Left lung (tissue), 10 donors: Measurements from ENCODE around the gene GGT1. TPM values are rescaled to one million over a fixed set of nuclear protein-coding genes. Genes with fewer than 3 reads are reported as not detected.
A peak's percentile ranks its signal among the peaks of the same experiment; 100 is the strongest.
"Not testable (repeated sequence)": the region's sequence is repeated elsewhere in the genome, so short reads cannot be mapped to it uniquely, and the experiment has no call there.

Experiments used
- ATAC-seq: fragments of 200-7000 bp; cut with Tn5 transposase; one replicate; pipeline ENCODE4 v1.9.1; 2020; ENCODE audit warnings: moderate library complexity
- DNase-seq, 4 donors: peaks; one replicate each; pipeline ENCODE4 v3.0.0-alpha.2; 2013 to 2020
- H3K27ac ChIP-seq, 2 donors: fragments of 200-600 bp; sonication (generic) in 1 of 2; one replicate each; pipeline versions ENCODE4 v1.5.0 to v1.8.0; 2020 to 2021
- H3K27me3 ChIP-seq, 2 donors: fragments of 200-600 bp; sonication (generic) in 1 of 2; one replicate each; pipeline versions ENCODE4 v1.5.0 to v1.8.0; 2020 to 2021
- H3K36me3 ChIP-seq, 2 donors: fragments of 200-600 bp; sonication (generic) in 1 of 2; one replicate each; pipeline versions ENCODE4 v1.5.0 to v1.8.0; 2020 to 2021
- H3K4me1 ChIP-seq, 2 donors: fragments of 200-600 bp; one replicate each; pipeline ENCODE4 v1.8.0; 2021
- H3K4me3 ChIP-seq, 2 donors: fragments of 200-600 bp; sonication (generic) in 1 of 2; one replicate each; pipeline versions ENCODE4 v1.5.0 to v1.8.0; 2020 to 2021; ENCODE audit warnings: mild to moderate bottlenecking in 1 of 2
- H3K9me3 ChIP-seq, 2 donors: fragments of 200-600 bp; sonication (generic) in 1 of 2; one replicate each; pipeline versions ENCODE4 v1.5.0 to v1.8.0; 2020 to 2021
- CTCF ChIP-seq, 2 donors: fragments of 200-600 bp; sonication (generic) in 1 of 2; IDR thresholded peaks; one replicate each; pipeline versions ENCODE4 v1.5.0 to v1.8.0; 2021; ENCODE audit warnings: antibody characterized with exemption in 2 of 2
- intact Hi-C, 2 donors: fragments of 100-400 bp; cut with DNase I; formaldehyde crosslinking; loops; one replicate each; pipeline versions ENCODE4 v1.11.2 to v1.14.2; 2022
- polyA plus RNA-seq, 6 donors: library from polyadenylated mRNA; unstranded; fragments of 120-200 nt; gene quantifications; one replicate each; pipeline ENCODE4 v1.2.1, GENCODE V29; 2013; ENCODE audit not compliant: insufficient read length in 6 of 6
- total RNA-seq, 2 donors: library from RNA; stranded (reverse); fragmentation: NEBNext Ultra II Directional; extraction: Animal tissue kit (Norgen Biotek cat#: 25700); gene quantifications; one replicate each; pipeline ENCODE4 v1.2.1, GENCODE V29; 2021
- donor health status: DM: no; HTN: yes; CAD: no.
- donor health status: DM: no; HTN: no; CAD: no.

Gene GGT1
- total and polyA plus RNA-seq, 8 donors, result 9.1 to 96.4 (median 13.9) TPM

- no peak overlapping the region for H3K4me3 ChIP-seq
- peaks cover 0 to 29% of the 10 kb centered on the region in 2 donors for H3K36me3 ChIP-seq
- no peaks in the 10 kb centered on the region for H3K9me3 ChIP-seq
- no peak for ATAC-seq
- no peak for DNase-seq
- TF ChIP-seq CTCF (IDR thresholded peaks at IDR 0.05), result no peak
- no peaks in the 10 kb centered on the region for H3K27me3 ChIP-seq
- H3K4me1 ChIP-seq, result peaks cover 6 to 11% of the 10 kb centered on the region in 2 donors
- intact Hi-C loops, result no loop called here
- H3K27ac ChIP-seq, result no peak overlapping the region
These were observed 11.6 kb upstream of the GGT1 start for GRCh38 chr22:24591286-24591830.

GRCh38 chr22:24592058-24592850 is 10.7 kb upstream of the GGT1 start:
- no peak for TF ChIP-seq CTCF (IDR thresholded peaks at IDR 0.05)
- DNase-seq (no peak), ATAC-seq (no peak)
- intact Hi-C loops, result no loop called here
- Histone ChIP-seq H3K4me1 (peaks cover 6 to 11% of the 10 kb centered on the region in 2 donors), H3K27me3 (no peaks in the 10 kb centered on the region), H3K36me3 (peaks cover 0 to 20% of the 10 kb centered on the region in 2 donors), H3K4me3 (peak overlapping the region; percentile 55 to 58), H3K27ac (peak overlapping the region in 1 of 2 donors; percentile 45), H3K9me3 (no peaks in the 10 kb centered on the region)

- Histone ChIP-seq H3K27me3 (no peaks in the 10 kb centered on the region), H3K4me1 (peaks cover 6 to 11% of the 10 kb centered on the region in 2 donors), H3K27ac (peak within 1 kb of the TSS; percentile 45 to 70), H3K36me3 (peaks cover 0 to 15% of the 10 kb centered on the region in 2 donors), H3K4me3 (peak within 1 kb of the TSS; percentile 55 to 58), H3K9me3 (no peaks in the 10 kb centered on the region)
- intact Hi-C loops, result no loop called here
- peak; percentile 96 for ATAC-seq
- DNase-seq, result peak; percentile 90 to 95 (median 92)
- no peak for TF ChIP-seq CTCF (IDR thresholded peaks at IDR 0.05)
These were observed 10.0 kb upstream of the GGT1 start, which contains the start of gene LRRC75B for GRCh38 chr22:24592851-24593558. LRRC75B (minus strand) TSS chr22:24593073; CDS start chr22:24593039, 34 bp downstream.

GRCh38 chr22:24593559-24593835 is 9.5 kb upstream of the GGT1 start:
- DNase-seq, ATAC-seq, H3K4me3 ChIP-seq, H3K9me3 ChIP-seq, intact Hi-C loops, H3K27me3 ChIP-seq: not testable (repeated sequence)
- Histone ChIP-seq H3K36me3 (peaks cover 0 to 11% of the 10 kb centered on the region in 2 donors), H3K27ac (peak overlapping the region; percentile 37 to 70), H3K4me1 (peaks cover 6 to 11% of the 10 kb centered on the region in 2 donors)

- no peak for DNase-seq
- Histone ChIP-seq H3K9me3 (no peaks in the 10 kb centered on the region), H3K4me1 (peaks cover 6 to 11% of the 10 kb centered on the region in 2 donors), H3K36me3 (peaks cover 0 to 6% of the 10 kb centered on the region in 2 donors), H3K27ac (no peak overlapping the region), H3K27me3 (no peaks in the 10 kb centered on the region), H3K4me3 (no peak overlapping the region)
- no peak for TF ChIP-seq CTCF (IDR thresholded peaks at IDR 0.05)
- intact Hi-C loops, result no loop called here
- peak; percentile 15 for ATAC-seq
These were observed 9.0 kb upstream of the GGT1 start for GRCh38 chr22:24593836-24594568.
